NCI-H748 (cell line): ENCODE results near the gene RALB.
A peak's percentile ranks its signal among the peaks of the same experiment; 100 is the strongest.
"Not testable (repeated sequence)": the region's sequence is repeated elsewhere in the genome, so short reads cannot be mapped to it uniquely, and the experiment has no call there.

Experiments used
- DNase-seq: peaks from one replicate; lab custom pipeline; 2025; ENCODE audit not compliant: unreplicated experiment; lab: John Stamatoyannopoulos, UW

RALB gene

GRCh38 chr2:120243211-120243610 lies 9.4 kb upstream of the RALB start:
- no peak for DNase-seq

GRCh38 chr2:120243875-120244553 lies 8.6 kb upstream of the RALB start:
- DNase-seq = no peak

- DNase-seq = no peak
These were observed 7.8 kb upstream of the RALB start for GRCh38 chr2:120244656-120245519.

GRCh38 chr2:120245520-120246332 lies 6.9 kb upstream of the RALB start:
- peak; percentile 46 for DNase-seq

- peak; percentile 10 for DNase-seq
These were observed 5.9 kb upstream of the RALB start for GRCh38 chr2:120246546-120247300.

- DNase-seq = no peak
These were observed 4.8 kb upstream of the RALB start for GRCh38 chr2:120247851-120248250.

- DNase-seq = no peak
These were observed 2.0 kb upstream of the RALB start for GRCh38 chr2:120250640-120251039.

GRCh38 chr2:120251078-120251477 lies 1.6 kb upstream of the RALB start:
- DNase-seq = no peak

GRCh38 chr2:120251880-120252224 lies 800 bp upstream of the RALB start:
- no peak for DNase-seq

GRCh38 chr2:120253021-120253882 lies 600 bp downstream of the RALB start:
- peak; percentile 60 for DNase-seq

GRCh38 chr2:120254178-120254577 lies 1.5 kb downstream of the RALB start:
- DNase-seq = no peak

GRCh38 chr2:120255071-120255470 lies 2.4 kb downstream of the RALB start:
- no peak for DNase-seq

GRCh38 chr2:120255986-120256650 lies 3.5 kb downstream of the RALB start:
- no peak for DNase-seq

GRCh38 chr2:120256651-120257000 lies 4.0 kb downstream of the RALB start:
- no peak for DNase-seq

- no peak for DNase-seq
These were observed 4.9 kb downstream of the RALB start for GRCh38 chr2:120257522-120257921.

- DNase-seq = no peak
These were observed 5.5 kb downstream of the RALB start for GRCh38 chr2:120258196-120258595.

- DNase-seq = not testable (repeated sequence)
These were observed 7.3 kb downstream of the RALB start for GRCh38 chr2:120259939-120260338.

- no peak for DNase-seq
These were observed 8.1 kb downstream of the RALB start for GRCh38 chr2:120260736-120261135.

- no peak for DNase-seq
These were observed 8.8 kb downstream of the RALB start for GRCh38 chr2:120261387-120262006.
